ENCODE data around the gene PCCB.

DNA sequence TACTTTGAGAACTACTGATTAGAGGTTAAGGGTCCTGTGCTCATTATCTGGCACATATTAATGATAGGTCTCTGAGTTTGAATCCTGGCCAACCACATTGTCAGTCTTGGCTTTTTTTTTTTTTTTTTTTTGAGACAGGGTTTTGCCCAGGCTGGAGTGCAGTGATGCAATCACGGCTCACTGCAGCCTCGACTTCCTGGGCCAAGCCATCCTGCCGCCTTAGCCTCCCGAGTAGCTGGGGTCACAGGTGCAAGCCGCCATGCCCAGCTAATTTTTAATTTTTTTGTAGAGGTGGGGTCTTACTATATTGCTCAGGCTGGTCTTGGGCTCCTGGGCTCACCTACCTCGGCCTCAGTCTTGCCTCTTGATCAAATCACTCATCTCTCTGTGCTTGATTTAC, 547 bp upstream of the PCCB start:
- TF ChIP-seq, protein P1, sequence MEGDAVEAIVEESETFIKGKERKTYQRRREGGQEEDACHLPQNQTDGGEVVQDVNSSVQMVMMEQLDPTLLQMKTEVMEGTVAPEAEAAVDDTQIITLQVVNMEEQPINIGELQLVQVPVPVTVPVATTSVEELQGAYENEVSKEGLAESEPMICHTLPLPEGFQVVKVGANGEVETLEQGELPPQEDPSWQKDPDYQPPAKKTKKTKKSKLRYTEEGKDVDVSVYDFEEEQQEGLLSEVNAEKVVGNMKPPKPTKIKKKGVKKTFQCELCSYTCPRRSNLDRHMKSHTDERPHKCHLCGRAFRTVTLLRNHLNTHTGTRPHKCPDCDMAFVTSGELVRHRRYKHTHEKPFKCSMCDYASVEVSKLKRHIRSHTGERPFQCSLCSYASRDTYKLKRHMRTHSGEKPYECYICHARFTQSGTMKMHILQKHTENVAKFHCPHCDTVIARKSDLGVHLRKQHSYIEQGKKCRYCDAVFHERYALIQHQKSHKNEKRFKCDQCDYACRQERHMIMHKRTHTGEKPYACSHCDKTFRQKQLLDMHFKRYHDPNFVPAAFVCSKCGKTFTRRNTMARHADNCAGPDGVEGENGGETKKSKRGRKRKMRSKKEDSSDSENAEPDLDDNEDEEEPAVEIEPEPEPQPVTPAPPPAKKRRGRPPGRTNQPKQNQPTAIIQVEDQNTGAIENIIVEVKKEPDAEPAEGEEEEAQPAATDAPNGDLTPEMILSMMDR (tag by site-specific recombination; IDR thresholded peaks at IDR 0.05) = no peak
- TF ChIP-seq ZNF707 (tag by site-specific recombination; IDR thresholded peaks at IDR 0.05) (no peak), GLI4 (tag by site-specific recombination; IDR thresholded peaks at IDR 0.05) (no peak), ZNF521 (tag by site-specific recombination; IDR thresholded peaks at IDR 0.05) (no peak), ZNF660 (tag by site-specific recombination; IDR thresholded peaks at IDR 0.05) (no peak), ZEB2 (tag by site-specific recombination; IDR thresholded peaks at IDR 0.05) (no peak)
- TF ChIP-seq, protein P2, sequence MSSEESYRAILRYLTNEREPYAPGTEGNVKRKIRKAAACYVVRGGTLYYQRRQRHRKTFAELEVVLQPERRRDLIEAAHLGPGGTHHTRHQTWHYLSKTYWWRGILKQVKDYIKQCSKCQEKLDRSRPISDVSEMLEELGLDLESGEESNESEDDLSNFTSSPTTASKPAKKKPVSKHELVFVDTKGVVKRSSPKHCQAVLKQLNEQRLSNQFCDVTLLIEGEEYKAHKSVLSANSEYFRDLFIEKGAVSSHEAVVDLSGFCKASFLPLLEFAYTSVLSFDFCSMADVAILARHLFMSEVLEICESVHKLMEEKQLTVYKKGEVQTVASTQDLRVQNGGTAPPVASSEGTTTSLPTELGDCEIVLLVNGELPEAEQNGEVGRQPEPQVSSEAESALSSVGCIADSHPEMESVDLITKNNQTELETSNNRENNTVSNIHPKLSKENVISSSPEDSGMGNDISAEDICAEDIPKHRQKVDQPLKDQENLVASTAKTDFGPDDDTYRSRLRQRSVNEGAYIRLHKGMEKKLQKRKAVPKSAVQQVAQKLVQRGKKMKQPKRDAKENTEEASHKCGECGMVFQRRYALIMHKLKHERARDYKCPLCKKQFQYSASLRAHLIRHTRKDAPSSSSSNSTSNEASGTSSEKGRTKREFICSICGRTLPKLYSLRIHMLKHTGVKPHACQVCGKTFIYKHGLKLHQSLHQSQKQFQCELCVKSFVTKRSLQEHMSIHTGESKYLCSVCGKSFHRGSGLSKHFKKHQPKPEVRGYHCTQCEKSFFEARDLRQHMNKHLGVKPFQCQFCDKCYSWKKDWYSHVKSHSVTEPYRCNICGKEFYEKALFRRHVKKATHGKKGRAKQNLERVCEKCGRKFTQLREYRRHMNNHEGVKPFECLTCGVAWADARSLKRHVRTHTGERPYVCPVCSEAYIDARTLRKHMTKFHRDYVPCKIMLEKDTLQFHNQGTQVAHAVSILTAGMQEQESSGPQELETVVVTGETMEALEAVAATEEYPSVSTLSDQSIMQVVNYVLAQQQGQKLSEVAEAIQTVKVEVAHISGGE (tag by site-specific recombination; conservative IDR thresholded peaks at IDR 0.05; ENCODE audit: low read depth) = no peak
- TF ChIP-seq, protein P3, sequence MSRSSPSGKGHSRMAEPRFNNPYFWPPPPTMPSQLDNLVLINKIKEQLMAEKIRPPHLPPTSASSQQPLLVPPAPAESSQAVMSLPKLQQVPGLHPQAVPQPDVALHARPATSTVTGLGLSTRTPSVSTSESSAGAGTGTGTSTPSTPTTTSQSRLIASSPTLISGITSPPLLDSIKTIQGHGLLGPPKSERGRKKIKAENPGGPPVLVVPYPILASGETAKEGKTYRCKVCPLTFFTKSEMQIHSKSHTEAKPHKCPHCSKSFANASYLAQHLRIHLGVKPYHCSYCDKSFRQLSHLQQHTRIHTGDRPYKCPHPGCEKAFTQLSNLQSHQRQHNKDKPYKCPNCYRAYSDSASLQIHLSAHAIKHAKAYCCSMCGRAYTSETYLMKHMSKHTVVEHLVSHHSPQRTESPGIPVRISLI (tag by site-specific recombination; IDR thresholded peaks at IDR 0.05) = no peak
- TF ChIP-seq, protein P4, sequence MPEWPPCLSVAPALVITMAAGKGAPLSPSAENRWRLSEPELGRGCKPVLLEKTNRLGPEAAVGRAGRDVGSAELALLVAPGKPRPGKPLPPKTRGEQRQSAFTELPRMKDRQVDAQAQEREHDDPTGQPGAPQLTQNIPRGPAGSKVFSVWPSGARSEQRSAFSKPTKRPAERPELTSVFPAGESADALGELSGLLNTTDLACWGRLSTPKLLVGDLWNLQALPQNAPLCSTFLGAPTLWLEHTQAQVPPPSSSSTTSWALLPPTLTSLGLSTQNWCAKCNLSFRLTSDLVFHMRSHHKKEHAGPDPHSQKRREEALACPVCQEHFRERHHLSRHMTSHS (tag by site-specific recombination; IDR thresholded peaks at IDR 0.05) = no peak
- TF ChIP-seq, protein P5, sequence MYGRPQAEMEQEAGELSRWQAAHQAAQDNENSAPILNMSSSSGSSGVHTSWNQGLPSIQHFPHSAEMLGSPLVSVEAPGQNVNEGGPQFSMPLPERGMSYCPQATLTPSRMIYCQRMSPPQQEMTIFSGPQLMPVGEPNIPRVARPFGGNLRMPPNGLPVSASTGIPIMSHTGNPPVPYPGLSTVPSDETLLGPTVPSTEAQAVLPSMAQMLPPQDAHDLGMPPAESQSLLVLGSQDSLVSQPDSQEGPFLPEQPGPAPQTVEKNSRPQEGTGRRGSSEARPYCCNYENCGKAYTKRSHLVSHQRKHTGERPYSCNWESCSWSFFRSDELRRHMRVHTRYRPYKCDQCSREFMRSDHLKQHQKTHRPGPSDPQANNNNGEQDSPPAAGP (tag by site-specific recombination; IDR thresholded peaks at IDR 0.05) = no peak
- TF ChIP-seq, protein P6, sequence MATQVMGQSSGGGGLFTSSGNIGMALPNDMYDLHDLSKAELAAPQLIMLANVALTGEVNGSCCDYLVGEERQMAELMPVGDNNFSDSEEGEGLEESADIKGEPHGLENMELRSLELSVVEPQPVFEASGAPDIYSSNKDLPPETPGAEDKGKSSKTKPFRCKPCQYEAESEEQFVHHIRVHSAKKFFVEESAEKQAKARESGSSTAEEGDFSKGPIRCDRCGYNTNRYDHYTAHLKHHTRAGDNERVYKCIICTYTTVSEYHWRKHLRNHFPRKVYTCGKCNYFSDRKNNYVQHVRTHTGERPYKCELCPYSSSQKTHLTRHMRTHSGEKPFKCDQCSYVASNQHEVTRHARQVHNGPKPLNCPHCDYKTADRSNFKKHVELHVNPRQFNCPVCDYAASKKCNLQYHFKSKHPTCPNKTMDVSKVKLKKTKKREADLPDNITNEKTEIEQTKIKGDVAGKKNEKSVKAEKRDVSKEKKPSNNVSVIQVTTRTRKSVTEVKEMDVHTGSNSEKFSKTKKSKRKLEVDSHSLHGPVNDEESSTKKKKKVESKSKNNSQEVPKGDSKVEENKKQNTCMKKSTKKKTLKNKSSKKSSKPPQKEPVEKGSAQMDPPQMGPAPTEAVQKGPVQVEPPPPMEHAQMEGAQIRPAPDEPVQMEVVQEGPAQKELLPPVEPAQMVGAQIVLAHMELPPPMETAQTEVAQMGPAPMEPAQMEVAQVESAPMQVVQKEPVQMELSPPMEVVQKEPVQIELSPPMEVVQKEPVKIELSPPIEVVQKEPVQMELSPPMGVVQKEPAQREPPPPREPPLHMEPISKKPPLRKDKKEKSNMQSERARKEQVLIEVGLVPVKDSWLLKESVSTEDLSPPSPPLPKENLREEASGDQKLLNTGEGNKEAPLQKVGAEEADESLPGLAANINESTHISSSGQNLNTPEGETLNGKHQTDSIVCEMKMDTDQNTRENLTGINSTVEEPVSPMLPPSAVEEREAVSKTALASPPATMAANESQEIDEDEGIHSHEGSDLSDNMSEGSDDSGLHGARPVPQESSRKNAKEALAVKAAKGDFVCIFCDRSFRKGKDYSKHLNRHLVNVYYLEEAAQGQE (tag by site-specific recombination; IDR thresholded peaks at IDR 0.05) = no peak

All from HEK293 (cell line).